Upper lobe of right lung (tissue), 1 donor: ENCODE results near the gene MMAB. TPM values are rescaled to one million over a fixed set of nuclear protein-coding genes. Genes with fewer than 3 reads are reported as not detected.
A peak's percentile ranks its signal among the peaks of the same experiment; 100 is the strongest.

Source experiments
- ATAC-seq: fragments of 200-7000 bp; cut with Tn5 transposase; one replicate; pipeline ENCODE4 v1.9.1; 2020; ENCODE audit warnings: mild to moderate bottlenecking, moderate library complexity
- DNase-seq: peaks from one replicate; pipeline ENCODE4 v3.0.0-alpha.2; 2020
- H3K27ac ChIP-seq: fragments of 200-600 bp; one replicate; pipeline ENCODE4 v1.8.0; 2022
- H3K27me3 ChIP-seq: fragments of 200-600 bp; one replicate; pipeline ENCODE4 v1.8.0; 2022; ENCODE audit warnings: mild to moderate bottlenecking
- H3K36me3 ChIP-seq: fragments of 200-600 bp; one replicate; pipeline ENCODE4 v1.8.0; 2022
- H3K4me1 ChIP-seq: fragments of 200-600 bp; one replicate; pipeline ENCODE4 v1.8.0; 2022
- H3K4me3 ChIP-seq: fragments of 200-600 bp; one replicate; pipeline ENCODE4 v1.8.0; 2022; ENCODE audit warnings: mild to moderate bottlenecking
- H3K9me3 ChIP-seq: fragments of 200-600 bp; one replicate; pipeline ENCODE4 v1.8.0; 2022
- intact Hi-C: fragments of 100-400 bp; cut with DNase I; formaldehyde crosslinking; loops from one replicate; pipeline ENCODE4 v1.11.0; 2022
- total RNA-seq: library from RNA; stranded (reverse); fragmentation: NEBNext Ultra II Directional; extraction: Animal tissue kit (Norgen Biotek cat#: 25700); gene quantifications from one replicate; pipeline ENCODE4 v1.2.1, GENCODE V29; 2021
- TF ChIP-seq, protein P1 (sequence below): fragments of 200-600 bp; IDR thresholded peaks from one replicate; pipeline ENCODE4 v1.8.0; 2022; ENCODE audit warnings: antibody characterized with exemption
- donor health status: DM: no; HTN: yes; CAD: no; lungs with severe emphysema.

Gene MMAB
- total RNA-seq, 1 donor from 2014 or later: 58.0 TPM

DNA sequence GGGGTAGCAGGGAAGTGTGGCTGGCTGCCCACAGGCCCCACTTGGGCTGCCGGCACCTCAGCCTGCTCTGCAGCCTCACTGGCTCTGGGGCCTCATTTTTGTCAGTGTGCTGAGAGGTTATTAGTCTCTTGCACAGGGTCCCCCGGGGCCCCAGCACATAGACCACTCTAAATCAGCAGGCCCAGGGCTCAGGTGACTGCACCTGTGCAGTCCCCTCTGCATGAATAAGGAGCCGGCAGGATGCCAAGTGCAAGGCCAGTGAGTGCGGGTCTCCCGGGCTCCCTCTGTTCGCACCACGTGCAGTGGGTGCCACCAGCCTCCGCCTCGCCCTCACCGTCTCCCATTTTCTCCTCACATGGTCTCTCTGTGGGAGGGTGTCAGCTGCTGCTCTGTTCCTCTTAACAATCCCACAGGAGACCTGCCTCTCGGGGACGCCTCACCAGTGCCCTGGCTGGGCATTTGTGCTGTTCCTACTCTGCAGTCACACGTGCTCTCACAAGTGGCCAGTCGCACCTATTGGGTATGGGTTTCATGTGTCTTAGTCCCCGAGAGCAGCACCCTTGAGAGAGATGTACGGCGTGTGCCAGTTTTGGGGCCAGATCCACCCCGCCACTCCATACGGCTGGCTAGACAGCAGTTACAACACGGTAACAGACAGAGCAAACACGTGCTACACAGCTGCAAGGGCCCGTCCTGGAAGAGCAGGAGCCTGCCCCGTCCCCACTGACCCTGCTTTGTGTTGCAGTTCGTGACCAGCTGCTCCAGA lies 40.4 kb downstream of the MMAB start:
- intact Hi-C loops: no loop called here
- ATAC-seq (peak; percentile 10), DNase-seq (no peak)
- Histone ChIP-seq H3K27ac (no peak overlapping the region), H3K36me3 (peaks cover 75% of the 10 kb centered on the region), H3K27me3 (no peaks in the 10 kb centered on the region), H3K9me3 (no peaks in the 10 kb centered on the region), H3K4me1 (no peaks in the 10 kb centered on the region), H3K4me3 (no peak overlapping the region)
- TF ChIP-seq, protein P1, sequence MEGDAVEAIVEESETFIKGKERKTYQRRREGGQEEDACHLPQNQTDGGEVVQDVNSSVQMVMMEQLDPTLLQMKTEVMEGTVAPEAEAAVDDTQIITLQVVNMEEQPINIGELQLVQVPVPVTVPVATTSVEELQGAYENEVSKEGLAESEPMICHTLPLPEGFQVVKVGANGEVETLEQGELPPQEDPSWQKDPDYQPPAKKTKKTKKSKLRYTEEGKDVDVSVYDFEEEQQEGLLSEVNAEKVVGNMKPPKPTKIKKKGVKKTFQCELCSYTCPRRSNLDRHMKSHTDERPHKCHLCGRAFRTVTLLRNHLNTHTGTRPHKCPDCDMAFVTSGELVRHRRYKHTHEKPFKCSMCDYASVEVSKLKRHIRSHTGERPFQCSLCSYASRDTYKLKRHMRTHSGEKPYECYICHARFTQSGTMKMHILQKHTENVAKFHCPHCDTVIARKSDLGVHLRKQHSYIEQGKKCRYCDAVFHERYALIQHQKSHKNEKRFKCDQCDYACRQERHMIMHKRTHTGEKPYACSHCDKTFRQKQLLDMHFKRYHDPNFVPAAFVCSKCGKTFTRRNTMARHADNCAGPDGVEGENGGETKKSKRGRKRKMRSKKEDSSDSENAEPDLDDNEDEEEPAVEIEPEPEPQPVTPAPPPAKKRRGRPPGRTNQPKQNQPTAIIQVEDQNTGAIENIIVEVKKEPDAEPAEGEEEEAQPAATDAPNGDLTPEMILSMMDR: no peak

DNA sequence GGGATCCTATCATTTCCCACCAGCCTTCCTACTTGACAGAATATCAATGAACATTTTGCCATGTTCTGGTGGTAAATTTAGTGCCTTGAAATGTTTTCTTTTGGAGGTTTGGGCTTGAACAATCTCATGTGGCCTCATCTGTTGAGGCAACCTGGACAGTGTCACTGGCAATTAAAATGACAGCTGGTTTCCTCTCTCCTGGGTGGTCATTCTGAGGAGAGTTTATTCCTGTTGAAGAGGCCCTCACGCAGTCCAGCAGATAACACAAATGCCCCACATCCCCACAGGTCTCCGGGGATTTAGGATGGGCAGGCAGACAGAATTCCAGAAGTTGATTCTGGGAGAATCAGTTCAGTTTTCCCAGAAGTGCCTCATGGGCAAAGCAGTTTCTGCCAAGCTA lies 41.9 kb downstream of the MMAB start:
- H3K4me1 ChIP-seq: no peaks in the 10 kb centered on the region
- peaks cover 90% of the 10 kb centered on the region for H3K36me3 ChIP-seq

DNA sequence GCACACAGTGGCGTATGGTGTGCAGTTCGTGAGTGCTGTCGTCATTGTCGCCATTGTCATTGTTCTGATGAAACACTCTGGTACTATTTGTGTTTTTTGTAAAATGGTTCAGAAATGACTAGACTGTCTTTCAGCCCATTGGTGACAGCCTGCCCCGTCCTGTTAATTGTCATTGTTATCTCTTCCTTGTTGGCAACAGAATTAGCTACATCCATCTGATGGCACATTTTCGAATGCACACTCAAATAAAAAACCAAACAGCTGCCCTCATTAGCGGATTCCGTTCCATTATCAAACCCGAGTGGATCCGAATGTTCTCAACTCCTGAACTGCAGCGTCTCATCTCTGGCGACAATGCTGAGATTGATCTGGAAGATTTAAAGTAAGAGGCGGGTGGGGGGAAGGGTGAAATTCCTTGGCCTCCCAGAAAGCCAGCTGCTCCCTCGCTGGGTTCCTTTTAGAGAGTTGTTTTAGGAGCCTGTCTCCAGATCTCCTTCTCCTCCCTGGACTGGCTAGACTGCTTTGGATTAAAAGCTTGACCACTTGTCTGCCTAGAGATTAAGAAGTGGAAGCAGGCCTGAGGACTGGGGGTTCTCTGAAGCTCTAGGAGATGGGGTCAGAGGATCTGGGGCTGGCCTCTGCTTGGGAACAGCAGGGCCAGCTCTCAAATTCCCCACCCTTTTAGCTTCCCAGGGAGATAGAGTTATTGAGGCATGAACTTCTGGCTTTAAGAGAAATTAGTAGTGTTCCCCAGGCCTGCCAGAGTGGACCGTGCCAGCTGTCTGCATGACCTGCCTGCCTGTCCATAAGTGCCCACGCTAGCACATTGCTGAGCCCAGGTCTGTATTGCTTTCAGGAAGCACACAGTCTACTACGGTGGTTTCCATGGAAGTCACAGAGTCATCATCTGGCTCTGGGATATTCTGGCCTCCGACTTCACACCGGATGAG lies 43.3 kb downstream of the MMAB start:
- Histone ChIP-seq H3K27me3 (no peaks in the 10 kb centered on the region), H3K9me3 (no peaks in the 10 kb centered on the region), H3K27ac (no peak overlapping the region), H3K36me3 (peaks cover 98% of the 10 kb centered on the region), H3K4me1 (no peaks in the 10 kb centered on the region), H3K4me3 (no peak overlapping the region)
- TF ChIP-seq, protein P1: no peak
- intact Hi-C loops: no loop called here
- DNase-seq: no peak
- ATAC-seq: no peak

More for the DNA sequence above, 41.9 kb downstream of the MMAB start:
- TF ChIP-seq, protein P1: no peak
- no peaks in the 10 kb centered on the region for H3K9me3 ChIP-seq
- intact Hi-C loops: no loop called here
- no peak overlapping the region for H3K4me3 ChIP-seq
- ATAC-seq: no peak
- no peaks in the 10 kb centered on the region for H3K27me3 ChIP-seq
- no peak for DNase-seq
- no peak overlapping the region for H3K27ac ChIP-seq

DNA sequence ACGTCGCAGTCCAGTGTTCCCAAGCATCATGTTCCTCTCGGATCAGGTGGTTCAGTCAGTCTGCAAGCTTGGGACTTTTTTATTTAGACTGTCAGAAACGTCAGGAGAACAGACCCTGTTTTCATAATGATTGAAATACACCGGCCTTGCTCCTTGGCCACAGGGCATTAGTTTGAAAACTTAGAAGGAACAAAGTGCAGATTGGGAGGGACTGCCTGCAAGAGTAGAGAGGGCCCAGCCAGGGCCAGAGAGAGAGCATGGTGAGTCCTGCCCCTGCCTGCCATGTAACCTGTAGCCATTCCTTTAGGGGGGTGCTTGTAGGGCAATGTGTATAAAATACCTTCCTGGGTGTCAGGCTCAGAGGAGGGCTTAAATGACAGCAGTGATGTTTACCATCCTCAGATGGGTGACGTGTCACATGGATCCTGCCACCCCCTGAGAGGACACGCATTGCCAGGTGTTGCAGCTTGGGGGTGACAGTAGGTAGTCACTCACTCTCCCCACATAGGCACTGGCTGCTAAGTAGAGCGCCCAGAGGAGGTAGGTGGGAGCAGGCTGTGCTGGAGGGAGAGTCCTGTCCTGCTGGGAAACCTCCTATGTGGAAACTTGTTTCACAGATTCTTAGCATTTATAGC lies 45.7 kb downstream of the MMAB start:
- ATAC-seq: no peak
- no peak for DNase-seq
- H3K9me3 ChIP-seq: no peaks in the 10 kb centered on the region
- no peaks in the 10 kb centered on the region for H3K4me1 ChIP-seq
- H3K27me3 ChIP-seq: no peaks in the 10 kb centered on the region
- H3K36me3 ChIP-seq: peaks cover 99% of the 10 kb centered on the region
- intact Hi-C loops: no loop called here
- H3K4me3 ChIP-seq: no peak overlapping the region
- TF ChIP-seq, protein P1: no peak
- H3K27ac ChIP-seq: no peak overlapping the region

DNA sequence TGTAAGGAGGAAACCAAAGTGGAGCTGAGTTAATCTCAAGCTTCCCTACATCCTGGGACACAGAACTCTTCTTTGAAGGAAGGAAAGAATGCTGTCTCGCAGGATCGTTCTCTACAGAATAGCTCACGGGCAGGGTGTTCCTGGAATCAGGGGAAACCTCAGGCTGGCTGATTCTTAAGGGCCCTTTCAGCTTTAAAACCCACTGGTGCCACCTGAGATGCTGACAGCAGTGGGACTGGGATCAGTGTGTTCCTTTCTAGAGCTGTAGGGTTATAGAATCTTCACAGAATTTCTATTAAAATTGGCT lies 48.1 kb downstream of the MMAB start:
- DNase-seq (no peak), ATAC-seq (no peak)
- Histone ChIP-seq H3K4me3 (no peak overlapping the region), H3K4me1 (no peaks in the 10 kb centered on the region), H3K27me3 (no peaks in the 10 kb centered on the region), H3K9me3 (no peaks in the 10 kb centered on the region), H3K36me3 (peaks cover 99% of the 10 kb centered on the region), H3K27ac (no peak overlapping the region)
- intact Hi-C loops: no loop called here
- TF ChIP-seq, protein P1: no peak
